Endothelial cell (in vitro differentiated cells): ENCODE measurements around the gene ALKBH8. TPM values are rescaled to one million over a fixed set of nuclear protein-coding genes. Genes with fewer than 3 reads are reported as not detected.
"Not testable (repeated sequence)": the region's sequence is repeated elsewhere in the genome, so short reads cannot be mapped to it uniquely, and the experiment has no call there.

Experiments
- DNase-seq: peaks from one replicate; pipeline ENCODE4 v3.0.0; 2021; ENCODE audit warnings: low spot score
- H3K27ac Mint-ChIP-seq: one replicate; pipeline ENCODE4 v1.8.0; 2021; ENCODE audit warnings: mixed read lengths, inconsistent platforms; ENCODE audit not compliant: unreplicated experiment
- H3K27me3 Mint-ChIP-seq: one replicate; pipeline ENCODE4 v1.8.0; 2021; ENCODE audit warnings: mild to moderate bottlenecking, moderate library complexity, mixed read lengths, inconsistent platforms; ENCODE audit not compliant: unreplicated experiment
- H3K36me3 Mint-ChIP-seq: one replicate; pipeline ENCODE4 v1.8.0; 2021; ENCODE audit warnings: mild to moderate bottlenecking, low read depth, mixed read lengths, inconsistent platforms; ENCODE audit not compliant: unreplicated experiment
- H3K4me1 Mint-ChIP-seq: one replicate; pipeline ENCODE4 v1.8.0; 2021; ENCODE audit warnings: mild to moderate bottlenecking, mixed read lengths, inconsistent platforms; ENCODE audit not compliant: unreplicated experiment
- H3K4me3 Mint-ChIP-seq: one replicate; pipeline ENCODE4 v1.8.0; 2021; ENCODE audit warnings: mild to moderate bottlenecking, mixed read lengths, inconsistent platforms; ENCODE audit not compliant: unreplicated experiment
- H3K9me3 Mint-ChIP-seq: one replicate; pipeline ENCODE4 v1.8.0; 2021; ENCODE audit warnings: mixed read lengths, inconsistent platforms; ENCODE audit not compliant: unreplicated experiment
- total RNA-seq: library from RNA; stranded (reverse); fragmentation: NEBNext Ultra II Directional; extraction: Animal tissue kit (Norgen Biotek cat#: 25700); gene quantifications from one replicate; pipeline ENCODE4 v1.2.1, GENCODE V29; 2021; ENCODE audit not compliant: unreplicated experiment
- TF ChIP-seq, protein P1 (sequence below): fragments of 200-600 bp; sonication (generic); IDR thresholded peaks from one replicate; pipeline ENCODE4 v1.5.0; 2021; ENCODE audit warnings: antibody characterized with exemption; ENCODE audit not compliant: unreplicated experiment

The ALKBH8 gene
- total RNA-seq, 1 donor from 2014 or later = 8.4 TPM

DNA sequence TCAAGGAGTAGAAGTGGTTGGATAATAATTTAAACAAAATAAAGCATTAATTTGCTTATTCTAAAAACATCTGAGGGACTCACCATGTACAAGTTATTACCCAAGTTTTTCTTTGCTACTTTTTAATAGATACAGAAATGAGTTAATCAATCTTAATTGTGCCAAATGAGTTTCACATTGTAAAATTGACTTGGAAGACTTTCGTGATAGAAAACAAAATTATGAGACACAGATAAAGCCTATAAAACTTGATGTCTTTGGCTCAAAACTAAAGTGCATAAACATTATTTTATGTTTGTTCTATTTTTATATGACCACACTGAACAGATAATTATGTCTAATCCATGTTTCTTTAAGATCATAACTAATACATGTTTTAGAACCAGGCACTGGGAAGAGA is 97.8 kb downstream of the ALKBH8 start:
- TF ChIP-seq, protein P1, sequence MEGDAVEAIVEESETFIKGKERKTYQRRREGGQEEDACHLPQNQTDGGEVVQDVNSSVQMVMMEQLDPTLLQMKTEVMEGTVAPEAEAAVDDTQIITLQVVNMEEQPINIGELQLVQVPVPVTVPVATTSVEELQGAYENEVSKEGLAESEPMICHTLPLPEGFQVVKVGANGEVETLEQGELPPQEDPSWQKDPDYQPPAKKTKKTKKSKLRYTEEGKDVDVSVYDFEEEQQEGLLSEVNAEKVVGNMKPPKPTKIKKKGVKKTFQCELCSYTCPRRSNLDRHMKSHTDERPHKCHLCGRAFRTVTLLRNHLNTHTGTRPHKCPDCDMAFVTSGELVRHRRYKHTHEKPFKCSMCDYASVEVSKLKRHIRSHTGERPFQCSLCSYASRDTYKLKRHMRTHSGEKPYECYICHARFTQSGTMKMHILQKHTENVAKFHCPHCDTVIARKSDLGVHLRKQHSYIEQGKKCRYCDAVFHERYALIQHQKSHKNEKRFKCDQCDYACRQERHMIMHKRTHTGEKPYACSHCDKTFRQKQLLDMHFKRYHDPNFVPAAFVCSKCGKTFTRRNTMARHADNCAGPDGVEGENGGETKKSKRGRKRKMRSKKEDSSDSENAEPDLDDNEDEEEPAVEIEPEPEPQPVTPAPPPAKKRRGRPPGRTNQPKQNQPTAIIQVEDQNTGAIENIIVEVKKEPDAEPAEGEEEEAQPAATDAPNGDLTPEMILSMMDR = no peak
- Mint-ChIP-seq H3K36me3 (no peaks in the 10 kb centered on the region), H3K4me1 (no peaks in the 10 kb centered on the region), H3K27me3 (peaks cover 2% of the 10 kb centered on the region), H3K9me3 (no peaks in the 10 kb centered on the region), H3K27ac (no peak overlapping the region), H3K4me3 (no peak overlapping the region)
- no peak for DNase-seq

DNA sequence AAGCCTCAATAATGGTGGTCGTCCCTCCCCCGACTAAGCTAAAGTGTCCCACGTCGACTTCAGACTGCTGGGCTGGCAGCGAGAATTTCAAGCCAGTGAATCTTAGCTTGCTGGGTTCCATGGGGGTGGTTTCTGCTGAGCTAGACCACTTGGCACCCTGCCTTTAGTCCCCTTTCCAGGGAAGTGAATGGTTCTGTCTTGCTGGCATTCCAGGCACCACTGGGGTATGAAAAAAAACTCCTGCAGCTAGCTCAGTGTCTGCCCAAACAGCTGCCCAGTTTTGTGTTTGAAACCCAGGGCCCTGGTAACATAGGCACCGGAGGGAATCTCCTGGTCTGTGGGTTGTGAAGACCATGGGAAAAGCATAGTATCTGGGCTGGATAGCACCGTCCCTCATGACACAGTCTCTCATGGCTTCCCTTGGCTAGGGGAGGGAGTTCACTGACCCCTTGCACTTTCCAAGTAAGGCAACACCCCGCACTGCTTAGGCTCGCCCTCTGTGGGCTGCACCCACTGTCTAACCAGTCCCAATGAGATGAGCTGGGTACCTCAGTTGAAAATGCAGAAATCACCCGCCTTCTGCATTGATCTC is 99.2 kb downstream of the ALKBH8 start:
- not testable (repeated sequence) for H3K36me3 Mint-ChIP-seq, H3K4me1 Mint-ChIP-seq

DNA sequence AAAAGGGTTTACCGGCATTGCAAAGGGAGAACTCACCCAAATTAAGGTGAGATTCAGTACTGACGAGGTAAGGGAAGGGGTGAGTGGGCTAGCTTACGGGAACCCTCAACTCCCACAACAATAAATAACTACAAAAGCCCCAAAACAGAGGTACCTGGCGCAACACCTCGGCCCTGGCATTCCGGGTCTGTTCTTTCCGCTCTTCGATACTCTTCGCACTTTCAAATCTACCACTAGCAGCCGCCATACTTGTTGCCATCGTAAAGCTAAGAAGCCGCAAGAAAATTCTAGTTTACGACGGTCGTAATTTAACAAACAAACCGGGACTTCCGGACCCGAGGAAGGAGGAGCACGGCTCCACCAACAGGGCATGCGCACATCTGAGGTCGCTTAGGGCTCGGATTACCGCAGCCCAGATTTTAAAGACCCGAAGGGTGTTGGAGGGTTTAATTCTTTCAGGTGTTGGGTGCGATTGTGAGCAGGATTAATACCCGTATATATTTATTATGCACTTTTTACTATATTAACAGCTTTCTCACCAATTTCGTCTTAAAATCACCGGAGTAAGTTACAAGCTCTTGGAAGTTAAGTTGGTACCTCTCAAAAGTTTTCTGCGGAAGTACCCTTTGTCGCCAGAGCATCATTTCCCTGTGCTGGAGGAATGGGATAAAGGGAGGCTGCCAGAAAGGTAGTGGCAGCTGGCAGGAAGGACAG is 107.8 kb downstream of the ALKBH8 start, which contains the start of gene CWF19L2:
Gene CWF19L2, minus strand, starts transcription at position 268 of the 714 bp plus-strand sequence. Its CDS starts 9 bp downstream, at position 259.
- Mint-ChIP-seq H3K27me3 (peaks cover 2% of the 10 kb centered on the region), H3K36me3 (peaks cover 4% of the 10 kb centered on the region), H3K4me3 (peak within 1 kb of the TSS; percentile 91), H3K9me3 (no peaks in the 10 kb centered on the region), H3K27ac (peak within 1 kb of the TSS; percentile 84), H3K4me1 (peaks cover 7% of the 10 kb centered on the region)
- TF ChIP-seq, protein P1 = no peak
- peak; percentile 81 for DNase-seq

More for the DNA sequence above, 99.2 kb downstream of the ALKBH8 start:
- H3K4me3 Mint-ChIP-seq, DNase-seq, H3K27ac Mint-ChIP-seq, H3K9me3 Mint-ChIP-seq, H3K27me3 Mint-ChIP-seq: not testable (repeated sequence)

DNA sequence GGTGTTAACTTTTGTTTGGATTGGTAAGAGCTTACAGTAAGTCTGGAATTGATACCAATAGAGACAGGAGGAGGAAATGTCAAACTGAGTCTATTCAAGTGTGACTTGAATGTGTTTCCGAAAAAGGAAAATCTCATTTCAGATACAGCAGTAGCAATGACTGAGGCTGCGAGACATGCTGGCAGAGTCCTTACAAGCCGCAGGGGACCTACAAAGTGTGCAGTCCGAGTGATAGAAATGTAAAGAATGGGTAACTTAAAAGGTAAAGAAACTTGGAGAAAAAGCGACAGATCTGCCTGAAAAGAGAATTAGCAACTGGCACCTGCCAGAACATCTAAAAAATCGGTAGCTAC is 108.4 kb downstream of the ALKBH8 start:
- TF ChIP-seq, protein P1 = no peak
- no peaks in the 10 kb centered on the region for H3K9me3 Mint-ChIP-seq
- no peaks in the 10 kb centered on the region for H3K27me3 Mint-ChIP-seq
- no peak for DNase-seq
- H3K4me1 Mint-ChIP-seq = peaks cover 7% of the 10 kb centered on the region
- H3K36me3 Mint-ChIP-seq = peaks cover 4% of the 10 kb centered on the region
- peak overlapping the region; percentile 84 for H3K27ac Mint-ChIP-seq
- peak overlapping the region; percentile 91 for H3K4me3 Mint-ChIP-seq

DNA sequence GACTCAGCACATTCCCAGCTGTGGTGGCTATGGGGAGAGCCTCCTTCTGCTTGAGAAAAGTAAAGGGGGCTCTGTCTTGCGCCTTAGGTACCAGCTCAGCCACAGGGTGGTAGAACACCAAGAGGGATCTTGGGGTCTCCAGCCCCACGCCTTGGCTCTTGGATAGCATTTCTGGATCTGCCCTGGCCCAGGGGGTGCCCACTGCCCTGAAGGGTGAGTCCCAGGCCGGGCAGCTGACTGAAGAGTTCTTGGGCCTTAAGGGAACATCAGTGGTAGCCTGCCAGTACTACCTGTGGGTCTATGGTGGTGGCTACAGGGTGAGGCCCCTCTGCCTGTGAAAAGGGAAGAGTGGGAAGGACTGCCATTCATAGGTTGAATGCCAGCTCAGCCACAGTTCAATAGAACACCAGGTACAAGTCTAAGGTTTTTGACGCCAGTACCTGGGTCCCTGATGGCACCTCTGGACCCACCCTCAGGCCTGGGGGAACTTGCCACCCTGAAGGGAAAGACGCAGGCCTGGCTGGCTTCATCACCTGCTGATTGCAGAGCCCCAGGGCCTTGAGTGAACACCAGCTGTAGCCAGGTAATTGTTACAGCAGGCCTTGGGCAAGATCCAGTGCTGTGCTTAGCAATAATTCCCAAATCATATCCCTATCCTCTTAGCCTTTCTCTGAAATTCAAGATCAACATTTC is 111.8 kb downstream of the ALKBH8 start:
- Mint-ChIP-seq H3K9me3 (no peaks in the 10 kb centered on the region), H3K4me1 (peaks cover 9% of the 10 kb centered on the region), H3K4me3 (no peak overlapping the region), H3K27me3 (no peaks in the 10 kb centered on the region), H3K27ac (no peak overlapping the region), H3K36me3 (peaks cover 4% of the 10 kb centered on the region)
- TF ChIP-seq, protein P1 = no peak
- no peak for DNase-seq

Other genes with a start within 250 kb of the ALKBH8 start
- 14.7 TPM for gene CWF19L2, start 107.9 kb downstream of the ALKBH8 start, total RNA-seq
- gene ELMOD1, start 25.4 kb upstream of the ALKBH8 start, total RNA-seq = 0.51 TPM
- not detected for gene SLN, start 146.3 kb upstream of the ALKBH8 start, total RNA-seq